Sciatic nerve (tissue), 2 donors: ENCODE results near the gene ITPKB. TPM values are rescaled to one million over a fixed set of nuclear protein-coding genes. Genes with fewer than 3 reads are reported as not detected.
A peak's percentile ranks its signal among the peaks of the same experiment; 100 is the strongest.

Experiments
- ATAC-seq: fragments of 200-7000 bp; cut with Tn5 transposase; one replicate; pipeline ENCODE4 v1.9.1; 2020; ENCODE audit warnings: mild to moderate bottlenecking, moderate library complexity
- DNase-seq: peaks from one replicate; pipeline ENCODE4 v3.0.0-alpha.2; 2020; ENCODE audit warnings: low spot score
- intact Hi-C: fragments of 100-400 bp; cut with DNase I; formaldehyde crosslinking; loops from one replicate; pipeline ENCODE4 v1.14.2; 2022
- total RNA-seq: library from RNA; stranded (reverse); fragmentation: NEBNext Ultra II Directional; extraction: Animal tissue kit (Norgen Biotek cat#: 25700); gene quantifications from one replicate; pipeline ENCODE4 v1.2.1, GENCODE V29; 2021
- donor health status: DM: no; HTN: no; CAD: no.
- donor health status: DM: no; HTN: no; CAD: no.

ITPKB gene
- total RNA-seq, 1 donor from 2014 or later: 81.2 TPM

DNA sequence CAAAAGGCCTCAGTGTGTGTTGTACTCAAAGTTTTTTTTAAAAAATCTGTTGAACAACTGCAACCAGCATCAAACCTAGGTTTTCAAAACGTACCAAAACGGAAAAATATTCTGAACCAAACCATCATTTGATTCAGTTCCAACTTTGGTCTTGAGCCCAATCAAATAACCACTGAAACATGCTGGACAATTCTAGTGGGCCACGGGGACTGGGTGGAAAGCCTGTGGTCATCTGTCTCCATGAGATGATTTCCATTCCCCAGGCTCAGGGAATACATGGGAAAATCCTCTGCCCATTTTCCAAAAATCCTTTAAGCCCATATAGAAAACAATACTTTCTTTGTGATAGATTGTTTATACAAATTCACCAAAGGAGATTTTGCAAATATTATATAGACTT, 22.5 kb downstream of the ITPKB start:
- intact Hi-C loops: no loop called here
- DNase-seq: peak; percentile 42
- peak; percentile 58 for ATAC-seq

DNA sequence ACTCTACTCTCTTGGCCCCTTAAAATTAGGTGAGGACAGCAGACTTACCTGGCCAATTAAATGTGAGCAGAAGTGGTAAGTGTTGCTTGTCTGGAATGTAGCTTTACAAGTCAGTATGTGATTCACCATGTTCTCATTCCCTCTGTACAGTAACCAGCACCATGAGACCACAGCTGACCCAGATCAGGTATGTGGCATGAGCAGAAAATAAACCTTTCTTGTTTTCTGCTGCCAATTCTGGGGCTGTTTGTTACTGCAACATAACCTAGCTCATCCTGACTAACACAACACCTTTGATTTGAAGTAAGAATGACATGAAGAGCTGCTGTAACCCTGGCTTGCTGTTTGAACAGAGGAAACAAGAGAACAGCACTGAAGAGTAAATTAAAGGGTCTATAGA, 24.9 kb downstream of the ITPKB start:
- intact Hi-C loops: no loop called here
- DNase-seq (no peak), ATAC-seq (no peak)

- no peak for ATAC-seq
- DNase-seq: peak; percentile 45
- intact Hi-C loops: no loop called here
These were observed 26.2 kb downstream of the ITPKB start for GRCh38 chr1:226712742-226713419.

DNA sequence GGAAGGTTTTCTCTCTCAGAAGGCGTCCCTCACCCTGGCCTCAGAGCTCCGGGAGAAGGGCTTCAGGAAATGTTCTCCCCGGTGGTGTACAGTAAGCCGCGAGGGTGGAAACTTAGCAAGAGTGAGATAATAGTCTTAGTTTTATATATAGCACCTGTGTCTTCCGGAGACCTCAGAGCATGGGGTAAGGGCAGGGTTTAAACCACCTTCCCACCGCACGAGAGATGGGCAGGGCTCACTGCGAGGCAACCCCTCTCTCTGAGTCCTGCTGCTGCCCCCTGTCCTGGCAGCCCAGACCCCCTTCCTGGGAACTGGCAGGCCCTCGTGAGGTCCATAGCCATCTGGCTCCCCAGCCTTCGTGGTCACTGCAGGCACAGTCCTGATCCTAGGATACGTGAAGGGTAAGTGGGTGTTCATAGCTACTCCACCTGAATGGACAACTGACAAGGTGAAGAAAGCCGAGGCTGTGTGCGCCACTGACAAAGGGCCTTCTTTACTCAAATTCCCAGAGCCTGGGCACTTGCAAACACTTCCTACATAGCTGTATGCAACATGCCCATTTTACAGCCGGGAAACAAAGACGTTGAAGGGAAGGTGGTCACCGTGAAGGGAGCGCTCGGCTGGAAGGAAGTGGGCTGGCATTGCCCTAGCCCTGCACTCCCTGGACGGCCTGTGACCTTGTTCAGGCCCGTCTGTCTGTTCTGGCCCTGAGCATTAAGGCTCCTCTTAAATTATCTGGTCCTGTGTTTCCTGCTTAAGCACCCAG, 26.9 kb downstream of the ITPKB start:
- ATAC-seq: peak; percentile 2
- intact Hi-C loops: no loop called here
- DNase-seq: peak; percentile 51

DNA sequence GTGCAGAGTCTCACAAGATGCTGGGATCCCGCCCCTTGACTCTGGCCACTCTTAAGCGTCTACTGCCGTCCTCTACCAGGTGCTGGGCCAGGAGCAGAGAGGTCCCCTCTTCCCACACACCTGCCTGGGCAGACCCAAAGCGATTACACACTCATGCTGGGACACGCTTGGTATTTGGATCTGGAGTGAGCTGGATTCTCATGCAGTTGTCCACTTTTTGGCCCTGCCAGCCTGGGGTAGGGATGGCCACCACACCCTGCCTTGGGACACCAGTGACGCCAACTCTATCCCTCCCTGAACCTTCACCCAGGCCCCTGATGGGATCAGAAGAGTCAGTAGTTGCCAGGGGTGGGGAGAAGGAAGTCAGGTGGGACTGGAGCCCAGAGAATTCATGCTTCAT, 28.6 kb downstream of the ITPKB start:
- no peak for ATAC-seq
- DNase-seq: peak; percentile 47
- intact Hi-C loops: no loop called here

GRCh38 chr1:226709953-226710352, 29.1 kb downstream of the ITPKB start:
- ATAC-seq (no peak), DNase-seq (no peak)
- intact Hi-C loops: no loop called here

GRCh38 chr1:226708967-226709396, 30.1 kb downstream of the ITPKB start:
- no peak for ATAC-seq
- DNase-seq: peak; percentile 41
- intact Hi-C loops: no loop called here

- ATAC-seq (peak; percentile 55), DNase-seq (no peak)
- intact Hi-C loops: no loop called here
These were observed 30.7 kb downstream of the ITPKB start for GRCh38 chr1:226708342-226708780.

DNA sequence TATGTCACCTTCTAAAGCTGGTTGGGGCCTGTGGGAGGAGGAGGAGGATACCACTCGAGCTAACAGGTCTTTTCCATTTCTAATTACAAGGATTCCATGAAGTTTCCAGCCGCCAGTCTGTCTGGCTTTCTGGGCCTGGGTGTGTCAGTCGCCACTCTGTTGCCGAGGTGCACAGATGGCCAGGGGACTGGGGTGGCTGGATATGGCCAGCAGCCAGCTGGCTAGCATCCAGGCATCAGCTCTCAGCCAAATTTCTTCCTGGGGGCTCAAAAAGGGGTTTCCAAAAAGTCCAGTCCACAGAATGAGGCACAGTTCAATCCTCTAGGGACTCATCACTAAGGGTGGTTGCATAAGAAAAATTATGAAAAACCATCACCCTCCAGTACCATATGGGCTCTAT, 32.4 kb downstream of the ITPKB start:
- DNase-seq (no peak), ATAC-seq (no peak)
- intact Hi-C loops: no loop called here

DNA sequence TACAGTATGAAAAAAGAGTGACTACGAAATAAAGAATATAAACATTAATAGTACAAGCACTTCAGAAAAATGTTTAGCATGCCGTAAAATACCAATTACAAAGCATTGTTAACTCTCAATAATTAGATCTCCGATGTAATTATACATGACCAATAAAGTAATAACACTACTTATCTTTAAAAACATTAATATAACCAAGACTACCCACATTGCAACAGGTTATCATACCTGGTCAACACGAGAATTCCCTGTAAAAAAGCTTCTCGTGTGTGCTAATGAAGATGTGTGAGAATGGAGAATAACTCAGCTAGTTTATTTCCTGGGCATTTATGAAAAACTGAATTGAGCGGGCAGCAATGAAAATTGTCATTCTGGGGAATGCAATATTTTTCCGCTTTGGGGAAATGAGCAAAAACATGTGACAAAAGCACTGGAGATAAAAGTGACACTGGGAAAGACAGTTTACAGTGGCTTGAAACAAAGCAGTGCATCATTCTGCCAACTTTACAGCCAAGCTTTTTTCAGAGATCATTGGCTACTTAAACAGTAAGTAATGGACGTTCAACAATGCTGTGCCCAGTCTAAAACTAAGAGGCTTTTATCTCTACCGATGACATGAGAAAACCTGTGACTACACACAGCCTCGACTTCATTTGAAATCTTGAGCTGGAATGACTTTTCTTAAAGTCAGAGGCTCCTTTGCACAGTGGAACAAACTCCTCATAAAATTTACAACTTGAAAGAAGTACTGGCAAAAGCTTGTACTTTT, 34.7 kb downstream of the ITPKB start:
- ATAC-seq (no peak), DNase-seq (no peak)
- intact Hi-C loops: no loop called here

DNA sequence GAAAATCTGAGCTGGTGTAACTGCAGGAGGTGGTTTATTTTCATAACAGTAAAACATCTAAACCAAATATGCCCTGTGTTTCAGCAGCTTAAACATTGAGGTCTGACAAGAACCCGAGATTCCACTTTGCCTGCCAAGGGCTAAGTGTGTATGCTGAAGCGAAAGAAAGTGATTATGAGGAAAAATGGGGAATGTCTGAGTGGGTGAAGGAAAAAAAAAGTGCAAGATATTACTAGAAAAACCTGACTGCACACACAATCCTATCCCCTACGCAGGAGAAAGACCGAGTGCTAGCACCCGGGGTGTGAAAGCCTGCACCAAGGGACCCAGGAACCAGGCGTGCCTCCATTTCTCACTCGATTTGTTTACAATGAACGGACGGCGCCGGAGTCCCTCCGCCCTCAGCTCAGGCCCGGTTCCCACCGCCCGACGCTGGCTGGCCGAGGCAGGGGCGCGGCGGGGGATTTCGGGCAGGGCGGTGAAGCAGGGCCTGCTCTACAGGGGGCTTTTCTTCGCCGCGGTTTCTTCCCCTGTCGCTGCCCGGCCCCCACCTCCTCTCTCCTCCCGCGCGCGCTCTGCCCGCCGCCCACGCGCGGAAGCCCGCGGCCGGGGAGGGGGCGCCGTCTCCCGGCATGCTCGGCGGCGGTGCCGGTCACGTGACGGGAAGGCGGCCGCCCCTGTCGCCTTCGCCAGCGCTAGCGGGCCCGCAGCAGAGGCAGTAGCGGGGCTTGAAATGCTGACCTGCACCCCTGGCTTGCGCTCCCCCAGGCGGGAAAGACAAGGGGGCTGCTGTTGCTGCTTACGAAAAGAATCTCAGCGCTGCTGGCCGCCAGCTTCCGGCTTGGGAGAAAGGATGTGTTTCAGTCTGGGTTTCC, 35.9 kb downstream of the ITPKB start:
- peak; percentile 85 for ATAC-seq
- intact Hi-C loops: no loop called here
- peak; percentile 89 for DNase-seq

- ATAC-seq (peak; percentile 87), DNase-seq (no peak)
- intact Hi-C loops: no loop called here
These were observed 36.6 kb downstream of the ITPKB start for GRCh38 chr1:226702318-226702956.

- ATAC-seq (no peak), DNase-seq (no peak)
- intact Hi-C loops: no loop called here
These were observed 38.2 kb downstream of the ITPKB start for GRCh38 chr1:226700861-226701260.

GRCh38 chr1:226699166-226699565, 39.9 kb downstream of the ITPKB start:
- DNase-seq: no peak
- no peak for ATAC-seq
- intact Hi-C loops: no loop called here

DNA sequence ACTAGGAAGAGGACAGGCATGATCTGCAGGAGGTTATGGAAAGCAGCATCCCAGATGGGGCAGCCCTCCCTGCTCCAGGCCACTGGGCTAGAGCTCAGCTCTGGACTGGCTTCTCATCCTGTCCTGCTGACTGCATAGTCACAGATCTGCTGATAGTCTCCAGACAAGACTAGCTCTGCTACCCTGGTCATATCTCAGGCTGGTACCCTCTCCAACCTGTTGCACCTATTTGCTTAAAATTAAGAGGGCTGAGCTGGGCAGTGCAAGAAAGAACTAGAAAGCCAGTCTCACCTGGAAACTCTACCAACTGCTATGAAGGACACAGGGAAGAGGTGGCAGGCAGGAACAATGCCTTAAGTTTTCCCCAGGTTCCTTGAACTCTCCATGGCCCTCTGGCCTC, 40.4 kb downstream of the ITPKB start:
- no peak for DNase-seq
- intact Hi-C loops: no loop called here
- no peak for ATAC-seq

- intact Hi-C loops: no loop called here
- DNase-seq (no peak), ATAC-seq (no peak)
These were observed 41.0 kb downstream of the ITPKB start for GRCh38 chr1:226697929-226698544.

DNA sequence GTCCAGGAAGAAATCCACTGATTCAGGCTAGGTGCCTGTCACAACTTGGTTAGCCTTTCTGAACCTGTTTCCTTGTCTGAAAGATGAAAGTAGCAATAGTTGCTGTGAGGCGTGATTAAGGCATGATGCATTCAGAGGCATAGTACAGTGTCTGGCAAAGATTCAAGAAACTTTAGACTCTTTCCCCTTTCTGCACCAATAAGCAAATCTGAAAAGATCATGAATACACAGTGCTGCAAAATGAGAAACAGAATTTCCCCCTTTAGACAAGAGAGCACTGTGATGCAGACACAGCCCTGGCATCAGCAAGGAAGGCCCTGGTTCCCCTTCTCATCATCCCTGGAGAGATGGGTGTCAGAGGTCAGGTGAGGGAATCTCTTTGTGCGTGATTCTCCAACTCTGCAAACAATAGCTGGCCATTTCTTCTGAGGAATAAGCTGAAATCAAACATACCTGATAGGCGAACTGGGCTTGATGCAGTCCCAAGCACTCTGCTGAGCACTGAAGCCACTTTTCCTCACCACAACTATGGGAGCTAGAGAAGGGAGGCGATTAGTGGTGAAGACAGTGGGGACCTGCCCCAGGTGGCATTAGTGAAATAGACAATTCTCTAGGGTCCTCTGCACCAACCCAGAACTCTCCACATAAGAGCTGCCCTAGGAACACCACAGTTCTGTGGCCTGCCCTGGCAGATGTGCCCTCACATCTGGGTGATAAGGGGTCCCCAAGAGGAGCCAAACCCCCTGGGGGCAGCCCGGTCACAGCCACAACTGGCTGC, 41.7 kb downstream of the ITPKB start:
- DNase-seq: no peak
- peak; percentile 65 for ATAC-seq
- intact Hi-C loops: no loop called here
